GM23248 (cell line): ENCODE data around the gene CAMK2D. TPM values are rescaled to one million over a fixed set of nuclear protein-coding genes. Genes with fewer than 3 reads are reported as not detected.

ENCODE experiments used
- DNase-seq: peaks from one replicate; pipeline ENCODE4 v3.0.0-alpha.2; 2015
- H2AFZ ChIP-seq: fragments of 200-600 bp; sonication (generic); 2 replicates; pipeline ENCODE4 v1.6.1; 2016; ENCODE audit warnings: antibody characterized with exemption
- H3F3A ChIP-seq: fragments of 200-600 bp; sonication (generic); 2 replicates; pipeline ENCODE4 v1.6.1; 2016; ENCODE audit warnings: mild to moderate bottlenecking, antibody characterized with exemption, mixed run types; ENCODE audit not compliant: insufficient read depth
- H3K27ac ChIP-seq: fragments of 200-600 bp; sonication (generic); 2 replicates; pipeline ENCODE4 v1.5.1; 2016; ENCODE audit warnings: mild to moderate bottlenecking
- H3K27me3 ChIP-seq: fragments of 200-600 bp; sonication (generic); replicated peaks from 2 replicates; pipeline ENCODE4 v1.6.1; 2016; ENCODE audit warnings: mild to moderate bottlenecking; ENCODE audit not compliant: insufficient read depth
- H3K36me3 ChIP-seq: fragments of 200-600 bp; sonication (generic); 2 replicates; pipeline ENCODE4 v1.6.1; 2016; ENCODE audit warnings: low read depth, mild to moderate bottlenecking
- H3K4me1 ChIP-seq: fragments of 200-600 bp; sonication (generic); 2 replicates; pipeline ENCODE4 v1.6.1; 2016; ENCODE audit warnings: mild to moderate bottlenecking; ENCODE audit not compliant: insufficient read depth
- H3K4me2 ChIP-seq: fragments of 200-600 bp; sonication (generic); one replicate; pipeline ENCODE4 v1.6.1; 2016; ENCODE audit warnings: mild to moderate bottlenecking; ENCODE audit not compliant: unreplicated experiment
- H3K4me3 ChIP-seq: fragments of 200-600 bp; sonication (generic); 2 replicates; pipeline ENCODE4 v1.5.1; 2016; ENCODE audit warnings: mild to moderate bottlenecking
- H3K79me2 ChIP-seq: fragments of 200-600 bp; sonication (generic); 2 replicates; pipeline ENCODE4 v1.6.1; 2016; ENCODE audit warnings: mild to moderate bottlenecking; ENCODE audit not compliant: insufficient read depth
- H3K9ac ChIP-seq: fragments of 200-600 bp; sonication (generic); 2 replicates; pipeline ENCODE4 v1.6.1; 2016; ENCODE audit warnings: mild to moderate bottlenecking
- H3K9me2 ChIP-seq: fragments of 200-600 bp; sonication (generic); 2 replicates; pipeline ENCODE4 v1.6.1; 2016; ENCODE audit warnings: mixed run types, mild to moderate bottlenecking, moderate library complexity; ENCODE audit not compliant: insufficient read depth
- H3K9me3 ChIP-seq: fragments of 200-600 bp; sonication (generic); one replicate; pipeline ENCODE4 v1.6.1; 2017; ENCODE audit warnings: low read depth
- H4K20me1 ChIP-seq: fragments of 200-600 bp; sonication (generic); 2 replicates; pipeline ENCODE4 v1.6.0; 2016; ENCODE audit not compliant: insufficient read depth
- EZH2 ChIP-seq: fragments of 200-600 bp; sonication (generic); IDR thresholded peaks from 2 replicates; pipeline ENCODE4 v1.6.1; 2018; ENCODE audit warnings: antibody characterized with exemption, mild to moderate bottlenecking; ENCODE audit not compliant: insufficient read depth, poor library complexity, severe bottlenecking
- EZH2phosphoT487 ChIP-seq: fragments of 200-600 bp; sonication (generic); IDR thresholded peaks from 2 replicates; pipeline ENCODE4 v1.6.1; 2018; ENCODE audit warnings: antibody characterized with exemption, moderate library complexity, mild to moderate bottlenecking, low read depth; ENCODE audit not compliant: insufficient read depth
- WGBS, 2 experiments: methylation state at CpG; one replicate each; pipeline ENCODE4 v1.1.6; 2015 to 2017; ENCODE audit warnings: low lambda C conversion rate in 2 of 2, low coverage in 1 of 2; ENCODE audit errors: missing lambda C conversion rate in 2 of 2; 5-methylcytosine and 5-hydroxymethylcytosine counted together
- in situ Hi-C: fragments of 300-500 bp; cut with MboI; formaldehyde crosslinking; loops from 2 replicates; pipeline ENCODE4 v1.15.0; 2020
- polyA plus RNA-seq: library from polyadenylated mRNA; unstranded; fragments of >200 nt; fragmentation: Nextera tagmentation; extraction: Ambion mirVana; gene quantifications from 2 replicates; pipeline ENCODE4 v1.2.1, GENCODE V29; 2016
- total RNA-seq: library from RNA; depleted of rRNA; stranded (reverse); fragments of >200 nt; shearing (Covaris generic); gene quantifications from 2 replicates; pipeline ENCODE4 v1.2.3, GENCODE V29; 2014

Gene CAMK2D
- total and polyA plus RNA-seq, 2 experiments from 2014 or later: 78.8 to 94.5 TPM

GRCh38 chr4:113614414-113614813, 147.1 kb downstream of the CAMK2D start:
- TF ChIP-seq EZH2 (no peak), EZH2phosphoT487 (no peak)

GRCh38 chr4:113613503-113613902, 148.0 kb downstream of the CAMK2D start:
- Histone ChIP-seq H3K36me3 (0 out of 2 replicates have a peak, but pooled peaks cover 10% of the 10 kb centered on the region), H3K9me3 (no peaks in the 10 kb centered on the region), H3F3A (no peaks in the 10 kb centered on the region), H3K4me1 (peaks cover 11% of the 10 kb centered on the region; the same call in 1 of the 2 replicates), H3K4me2 (no peak overlapping the region), H3K79me2 (peaks cover 86% of the 10 kb centered on the region), H3K27ac (peak overlapping the region; percentile 11; the same call in 1 of the 2 replicates), H3K9me2 (no peaks in the 10 kb centered on the region; the same call in 1 of the 2 replicates), H2AFZ (no peak overlapping the region), H3K4me3 (no peak overlapping the region), H4K20me1 (no peaks in the 10 kb centered on the region), H3K27me3 (no peaks in the 10 kb centered on the region), H3K9ac (no peak overlapping the region)
- in situ Hi-C loops: no loop called here
- DNase-seq: peak; percentile 33
- WGBS, 2 experiments: 93 to 98% methylated on average over 4 of the region's 4 CpGs
- TF ChIP-seq EZH2phosphoT487 (no peak), EZH2 (no peak)

More at GRCh38 chr4:113614414-113614813, 147.1 kb downstream of the CAMK2D start:
- H2AFZ ChIP-seq: no peak overlapping the region
- no peak overlapping the region for H3K27ac ChIP-seq
- in situ Hi-C loops: no loop called here
- 70 to 78% methylated on average over 2 of the region's 2 CpGs for WGBS, 2 experiments
- peaks cover 88% of the 10 kb centered on the region for H3K79me2 ChIP-seq
- no peak overlapping the region for H3K4me2 ChIP-seq
- no peaks in the 10 kb centered on the region; the same call in 1 of the 2 replicates for H3K9me2 ChIP-seq
- H3K4me3 ChIP-seq: no peak overlapping the region
- H3K36me3 ChIP-seq: 0 out of 2 replicates have a peak, but pooled peaks cover 3% of the 10 kb centered on the region
- H3K4me1 ChIP-seq: peaks cover 11% of the 10 kb centered on the region; the same call in 1 of the 2 replicates
- no peak overlapping the region for H3K9ac ChIP-seq
- no peaks in the 10 kb centered on the region for H3F3A ChIP-seq
- DNase-seq: no peak
- no peaks in the 10 kb centered on the region for H3K27me3 ChIP-seq
- H3K9me3 ChIP-seq: no peaks in the 10 kb centered on the region
- H4K20me1 ChIP-seq: no peaks in the 10 kb centered on the region

GRCh38 chr4:113610537-113610936, 151.0 kb downstream of the CAMK2D start:
- in situ Hi-C loops: no loop called here
- TF ChIP-seq EZH2 (no peak), EZH2phosphoT487 (no peak)
- Histone ChIP-seq H3K27ac (no peak overlapping the region), H3K79me2 (peaks cover 92% of the 10 kb centered on the region), H3K4me1 (peaks cover 11% of the 10 kb centered on the region), H3K9me3 (no peaks in the 10 kb centered on the region), H3K27me3 (no peaks in the 10 kb centered on the region), H3K4me3 (no peak overlapping the region), H3F3A (0 out of 2 replicates have a peak, but pooled peaks cover 5% of the 10 kb centered on the region), H3K9me2 (no peaks in the 10 kb centered on the region; the same call in 1 of the 2 replicates), H2AFZ (no peak overlapping the region), H3K9ac (no peak overlapping the region), H3K36me3 (0 out of 2 replicates have a peak, but pooled peaks cover 19% of the 10 kb centered on the region), H3K4me2 (no peak overlapping the region), H4K20me1 (no peaks in the 10 kb centered on the region)
- WGBS, 2 experiments: 94 to 97% methylated on average over 3 of the region's 3 CpGs
- no peak for DNase-seq

- WGBS, 2 experiments: 93 to 100% methylated on average over 1 of the region's 1 CpG
- DNase-seq: no peak
- no peaks in the 10 kb centered on the region for H3K9me3 ChIP-seq
- no peaks in the 10 kb centered on the region for H4K20me1 ChIP-seq
- no peak overlapping the region for H3K4me3 ChIP-seq
- no peaks in the 10 kb centered on the region for H3K9me2 ChIP-seq
- no peaks in the 10 kb centered on the region for H3K27me3 ChIP-seq
- no peak overlapping the region for H3K9ac ChIP-seq
- in situ Hi-C loops: no loop called here
- TF ChIP-seq EZH2phosphoT487 (no peak), EZH2 (no peak)
- H3K79me2 ChIP-seq: peaks cover 84% of the 10 kb centered on the region
- no peak overlapping the region for H2AFZ ChIP-seq
- H3K27ac ChIP-seq: no peak overlapping the region
- H3K36me3 ChIP-seq: 0 out of 2 replicates have a peak, but pooled peaks cover 19% of the 10 kb centered on the region
- H3K4me2 ChIP-seq: no peak overlapping the region
- H3F3A ChIP-seq: peaks cover 12% of the 10 kb centered on the region; the same call in 1 of the 2 replicates
- peaks cover 19% of the 10 kb centered on the region for H3K4me1 ChIP-seq
These were observed 153.5 kb downstream of the CAMK2D start for GRCh38 chr4:113607998-113608397.
